WTC11 (cell line): ENCODE results near the gene PLXDC1. TPM values are rescaled to one million over a fixed set of nuclear protein-coding genes. Genes with fewer than 3 reads are reported as not detected.
A peak's percentile ranks its signal among the peaks of the same experiment; 100 is the strongest.

ENCODE experiments used
- ATAC-seq: fragments of 200-7000 bp; cut with Tn5 transposase; 2 replicates; pipeline ENCODE4 v1.10.0; 2021; ENCODE audit warnings: mild to moderate bottlenecking, moderate library complexity
- CTCF ChIA-PET: fragments of 300-600 bp; sonication (Branson Sonifier 250); formaldehyde crosslinking; loops from one replicate; lab custom pipeline; 2021; ENCODE audit warnings: antibody characterized with exemption; lab: Charles Lee
- POLR2A ChIA-PET: fragments of 350-600 bp; sonication (Branson Sonifier 250); formaldehyde crosslinking; loops from one replicate; lab custom pipeline; 2021; ENCODE audit warnings: antibody characterized with exemption; lab: Charles Lee
- DNase-seq: peaks from one replicate; pipeline ENCODE4 v3.0.0; 2021; ENCODE audit warnings: low spot score
- H3K27ac Mint-ChIP-seq: 2 replicates; pipeline ENCODE4 v1.8.0; 2021; ENCODE audit warnings: mixed read lengths
- H3K27me3 Mint-ChIP-seq: 2 replicates; pipeline ENCODE4 v1.8.0; 2021; ENCODE audit warnings: low read depth, mild to moderate bottlenecking, moderate library complexity, mixed read lengths
- H3K36me3 Mint-ChIP-seq: 2 replicates; pipeline ENCODE4 v1.8.0; 2021; ENCODE audit warnings: mixed read lengths
- H3K4me1 Mint-ChIP-seq: 2 replicates; pipeline ENCODE4 v1.8.0; 2022; ENCODE audit warnings: mixed read lengths
- H3K4me3 Mint-ChIP-seq: 2 replicates; pipeline ENCODE4 v1.8.0; 2021; ENCODE audit warnings: mild to moderate bottlenecking, moderate library complexity, mixed read lengths
- H3K9me3 Mint-ChIP-seq: 2 replicates; pipeline ENCODE4 v1.8.0; 2021; ENCODE audit warnings: mixed read lengths
- CREB1 ChIP-seq: sonication (generic); formaldehyde crosslinking; IDR thresholded peaks from 2 replicates; pipeline ENCODE4 v1.8.0; 2023; ENCODE audit warnings: mild to moderate bottlenecking, missing genetic modification reagents
- CREM ChIP-seq: sonication (generic); formaldehyde crosslinking; IDR thresholded peaks from 2 replicates; pipeline ENCODE4 v1.8.1; 2022; ENCODE audit warnings: mild to moderate bottlenecking, missing genetic modification reagents, moderate library complexity
- ETV6 ChIP-seq: sonication (generic); formaldehyde crosslinking; IDR thresholded peaks from 2 replicates; pipeline ENCODE4 v1.8.1; 2022; ENCODE audit warnings: mild to moderate bottlenecking, missing genetic modification reagents
- FOXJ3 ChIP-seq: sonication (generic); formaldehyde crosslinking; IDR thresholded peaks from 2 replicates; pipeline ENCODE4 v1.9.0; 2021; ENCODE audit warnings: missing genetic modification reagents, mild to moderate bottlenecking, borderline replicate concordance
- GTF2I ChIP-seq: fragments of 250-450 bp; sonication (Bioruptor Pico); conservative IDR thresholded peaks from 2 replicates; pipeline ENCODE4 v1.4.0; 2021; ENCODE audit warnings: mild to moderate bottlenecking
- HMGXB4 ChIP-seq: sonication (generic); formaldehyde crosslinking; IDR thresholded peaks from 2 replicates; pipeline ENCODE4 v1.8.1; 2023; ENCODE audit warnings: mild to moderate bottlenecking, moderate library complexity, missing genetic modification reagents
- NFE2L1 ChIP-seq: sonication (generic); formaldehyde crosslinking; IDR thresholded peaks from 2 replicates; pipeline ENCODE4 v1.8.1; 2023; ENCODE audit warnings: missing genetic modification reagents
- NFYB ChIP-seq: sonication (generic); formaldehyde crosslinking; conservative IDR thresholded peaks from 2 replicates; pipeline ENCODE4 v1.8.0; 2022; ENCODE audit warnings: low read depth, missing genetic modification reagents
- NR1H2 ChIP-seq: sonication (generic); formaldehyde crosslinking; IDR thresholded peaks from 2 replicates; pipeline ENCODE4 v1.9.0; 2021; ENCODE audit warnings: mild to moderate bottlenecking, moderate library complexity, missing genetic modification reagents
- PRDM15 ChIP-seq: sonication (generic); formaldehyde crosslinking; IDR thresholded peaks from 2 replicates; pipeline ENCODE4 v1.8.0; 2022; ENCODE audit warnings: missing genetic modification reagents
- TCF7 ChIP-seq: sonication (generic); formaldehyde crosslinking; IDR thresholded peaks from 2 replicates; pipeline ENCODE4 v1.8.0; 2022; ENCODE audit warnings: mild to moderate bottlenecking, low read depth, missing genetic modification reagents, moderate library complexity
- TEAD1 ChIP-seq: sonication (generic); formaldehyde crosslinking; IDR thresholded peaks from 2 replicates; pipeline ENCODE4 v1.8.0; 2022; ENCODE audit warnings: mild to moderate bottlenecking, missing genetic modification reagents
- USF2 ChIP-seq: sonication (generic); formaldehyde crosslinking; IDR thresholded peaks from 2 replicates; pipeline ENCODE4 v1.8.1; 2023; ENCODE audit warnings: mild to moderate bottlenecking, missing genetic modification reagents, moderate library complexity
- ZBTB21 ChIP-seq: sonication (generic); formaldehyde crosslinking; IDR thresholded peaks from 2 replicates; pipeline ENCODE4 v1.8.1; 2023; ENCODE audit warnings: mild to moderate bottlenecking, missing genetic modification reagents, borderline replicate concordance
- ZNF416 ChIP-seq: fragments of 250-450 bp; sonication (Bioruptor Pico); IDR thresholded peaks from 2 replicates; pipeline ENCODE4 v1.9.0; 2021; ENCODE audit warnings: mild to moderate bottlenecking, inconsistent platforms
- ZNF512 ChIP-seq: sonication (generic); formaldehyde crosslinking; IDR thresholded peaks from 2 replicates; pipeline ENCODE4 v1.8.1; 2022; ENCODE audit warnings: missing genetic modification reagents, borderline replicate concordance
- total RNA-seq: library from RNA; stranded (reverse); gene quantifications from 3 replicates; pipeline ENCODE4 v1.2.3, GENCODE V29; 2021
- TF ChIP-seq, protein P1 (sequence below): sonication (generic); formaldehyde crosslinking; conservative IDR thresholded peaks from 2 replicates; pipeline ENCODE4 v1.8.1; 2023; ENCODE audit warnings: mild to moderate bottlenecking, low read depth, missing genetic modification reagents, moderate library complexity

The PLXDC1 gene
- total RNA-seq, 1 experiment from 2014 or later: 5.4 TPM

- ATAC-seq (no peak), DNase-seq (peak; percentile 38)
- H3K36me3 Mint-ChIP-seq: peaks cover 6% of the 10 kb centered on the region
- H3K27me3 Mint-ChIP-seq: peaks cover 55% of the 10 kb centered on the region
- H3K27ac Mint-ChIP-seq: no peak within 1 kb of the TSS
- ChIA-PET CTCF (interaction anchor here (1.1 to 7.0 kb wide), 21 partner anchors 8 to 295 kb away, joined by 3 to 284 read pairs (median 14); partner anchors contain the start of genes CACNB1, PLXDC1 and STAC2), POLR2A (interaction anchor here (0.6 to 3.4 kb wide), 5 partner anchors 9 to 144 kb away, joined by 3 to 21 read pairs (median 4); partner anchors contain the start of gene RPL19)
- H3K4me1 Mint-ChIP-seq: peaks cover 21% of the 10 kb centered on the region
- TF ChIP-seq NR1H2 (CRISPR knock-in tag) (no peak), CREM (CRISPR knock-in tag) (no peak), ZBTB21 (CRISPR knock-in tag) (no peak), GTF2I (CRISPR knock-in tag) (no peak), CREB1 (CRISPR knock-in tag) (no peak), FOXJ3 (CRISPR knock-in tag) (no peak), ZNF416 (CRISPR knock-in tag) (no peak), NFYB (CRISPR knock-in tag) (no peak), HMGXB4 (CRISPR knock-in tag) (no peak), ZNF512 (CRISPR knock-in tag) (no peak), PRDM15 (CRISPR knock-in tag) (no peak)
- H3K9me3 Mint-ChIP-seq: peaks cover 9% of the 10 kb centered on the region
- H3K4me3 Mint-ChIP-seq: peak within 1 kb of the TSS; percentile 94
Measured at GRCh38 chr17:39165841-39166349, 14.5 kb upstream of the PLXDC1 start, which contains the start of gene ARL5C. Gene ARL5C, minus strand, starts transcription at chr17:39166161. Its CDS starts 401 bp downstream, at chr17:39165760.

DNA sequence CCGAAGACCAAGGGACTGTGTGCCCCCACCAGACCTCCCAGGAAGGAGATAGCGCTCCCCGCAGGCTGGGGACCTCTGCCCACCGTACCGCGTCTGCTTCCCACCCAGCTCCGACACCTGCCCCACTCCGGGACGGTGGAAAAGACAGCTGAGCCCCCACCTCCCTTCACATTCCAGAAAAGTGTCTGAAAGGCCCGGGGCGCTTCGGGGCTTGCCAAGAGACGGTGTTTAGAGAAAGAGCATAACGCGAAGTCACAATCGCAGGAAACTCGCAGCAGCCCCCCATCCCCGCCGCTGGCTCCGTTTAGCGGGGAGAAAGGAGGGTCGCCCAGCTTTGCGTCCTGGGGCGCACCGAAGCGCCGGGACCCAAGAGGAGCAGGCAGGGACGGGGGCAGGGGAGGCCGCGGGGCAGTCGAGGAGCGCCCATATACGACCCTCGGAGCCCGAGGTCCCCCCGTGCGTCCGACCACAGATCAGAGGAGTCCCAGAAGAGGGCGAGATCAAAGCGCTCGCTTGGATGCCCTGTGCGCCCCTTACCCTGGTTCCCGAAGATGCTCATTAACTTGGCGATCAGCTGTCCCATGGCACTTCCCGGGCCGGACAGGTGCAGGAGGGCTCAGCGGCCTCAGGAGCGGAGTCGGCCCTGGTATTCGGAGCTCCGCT is 13.9 kb upstream of the PLXDC1 start:
- Mint-ChIP-seq H3K4me3 (peak overlapping the region; percentile 94), H3K4me1 (peaks cover 21% of the 10 kb centered on the region), H3K27ac (no peak overlapping the region), H3K36me3 (peaks cover 6% of the 10 kb centered on the region), H3K9me3 (peaks cover 9% of the 10 kb centered on the region), H3K27me3 (peaks cover 50% of the 10 kb centered on the region)
- ATAC-seq (peak; percentile 1; the same call in 1 of the 2 replicates), DNase-seq (peak; percentile 37)
- CTCF ChIA-PET: interaction anchor here (0.5 to 7.0 kb wide), 78 partner anchors 9 to 1555 kb away, joined by 3 to 284 read pairs (median 4); partner anchors contain the start of genes CACNB1, FBXO47, PLXDC1 and PSMB3
- POLR2A ChIA-PET: interaction anchor here (0.9 to 3.4 kb wide), 9 partner anchors 10 to 296 kb away, joined by 3 to 21 read pairs (median 4); partner anchors contain the start of genes LASP1, RPL19 and STAC2
- no peak for TF ChIP-seq NFE2L1 (CRISPR knock-in tag)
- TF ChIP-seq TCF7 (CRISPR knock-in tag): 0 out of 2 replicates have a peak, but pooled peaks have one; percentile 23
- TF ChIP-seq, protein P1, sequence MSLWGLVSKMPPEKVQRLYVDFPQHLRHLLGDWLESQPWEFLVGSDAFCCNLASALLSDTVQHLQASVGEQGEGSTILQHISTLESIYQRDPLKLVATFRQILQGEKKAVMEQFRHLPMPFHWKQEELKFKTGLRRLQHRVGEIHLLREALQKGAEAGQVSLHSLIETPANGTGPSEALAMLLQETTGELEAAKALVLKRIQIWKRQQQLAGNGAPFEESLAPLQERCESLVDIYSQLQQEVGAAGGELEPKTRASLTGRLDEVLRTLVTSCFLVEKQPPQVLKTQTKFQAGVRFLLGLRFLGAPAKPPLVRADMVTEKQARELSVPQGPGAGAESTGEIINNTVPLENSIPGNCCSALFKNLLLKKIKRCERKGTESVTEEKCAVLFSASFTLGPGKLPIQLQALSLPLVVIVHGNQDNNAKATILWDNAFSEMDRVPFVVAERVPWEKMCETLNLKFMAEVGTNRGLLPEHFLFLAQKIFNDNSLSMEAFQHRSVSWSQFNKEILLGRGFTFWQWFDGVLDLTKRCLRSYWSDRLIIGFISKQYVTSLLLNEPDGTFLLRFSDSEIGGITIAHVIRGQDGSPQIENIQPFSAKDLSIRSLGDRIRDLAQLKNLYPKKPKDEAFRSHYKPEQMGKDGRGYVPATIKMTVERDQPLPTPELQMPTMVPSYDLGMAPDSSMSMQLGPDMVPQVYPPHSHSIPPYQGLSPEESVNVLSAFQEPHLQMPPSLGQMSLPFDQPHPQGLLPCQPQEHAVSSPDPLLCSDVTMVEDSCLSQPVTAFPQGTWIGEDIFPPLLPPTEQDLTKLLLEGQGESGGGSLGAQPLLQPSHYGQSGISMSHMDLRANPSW (CRISPR knock-in tag): no peak
- TF ChIP-seq ETV6 (CRISPR knock-in tag): no peak
- TF ChIP-seq USF2 (CRISPR knock-in tag): no peak
- TF ChIP-seq TEAD1: no peak
- TF ChIP-seq, all 79 proteins: peak for 1
